Measurements from ENCODE around the gene ZSCAN20.

GRCh38 chr1:33541966-33542365, 69.5 kb downstream of the ZSCAN20 start:
- TF ChIP-seq POLR2AphosphoS5 (IDR thresholded peaks at IDR 0.05; ENCODE audit: low read depth, low read length) (no peak), TAF1 (IDR thresholded peaks at IDR 0.05; ENCODE audit: borderline replicate concordance, insufficient read depth, low read length) (no peak)
